Stimulated activated CD4-positive, alpha-beta T cell treated with anti-CD3 and anti-CD28 coated beads, Interleukin-4, amount 100 ng/mL, for 24 hours (primary cell): Measurements from ENCODE around the gene RPL22.

ENCODE experiments used
- DNase-seq: peaks from one replicate; pipeline ENCODE4 v3.0.0-alpha.2; 2020

RPL22 gene

GRCh38 chr1:6200188-6200809 is 904 bp upstream of the RPL22 start:
- no peak for DNase-seq

- peak; percentile 49 for DNase-seq
Observed at GRCh38 chr1:6198646-6199297, 623 bp downstream of the RPL22 start.

- DNase-seq: no peak
Observed at GRCh38 chr1:6197746-6198427, 1.5 kb downstream of the RPL22 start.

GRCh38 chr1:6191968-6192367 is 7.4 kb downstream of the RPL22 start:
- no peak for DNase-seq

- no peak for DNase-seq
Observed at GRCh38 chr1:6188466-6188865, 10.9 kb downstream of the RPL22 start.

- DNase-seq: peak; percentile 35
Observed at GRCh38 chr1:6185635-6186382, 13.6 kb downstream of the RPL22 start.

GRCh38 chr1:6185151-6185550 is 14.2 kb downstream of the RPL22 start:
- DNase-seq: no peak

GRCh38 chr1:6184083-6184783 is 15.2 kb downstream of the RPL22 start:
- no peak for DNase-seq

GRCh38 chr1:6183520-6183989 is 15.8 kb downstream of the RPL22 start:
- no peak for DNase-seq

GRCh38 chr1:6181347-6181770 is 18.0 kb downstream of the RPL22 start:
- no peak for DNase-seq

- no peak for DNase-seq
Observed at GRCh38 chr1:6180707-6181311, 18.6 kb downstream of the RPL22 start.

- DNase-seq: no peak
Observed at GRCh38 chr1:6180268-6180706, 19.1 kb downstream of the RPL22 start, which contains the start of gene CHD5. Gene CHD5, minus strand, starts transcription at chr1:6180321. Its CDS starts 298 bp downstream, at chr1:6180023.

GRCh38 chr1:6179564-6180175 is 19.7 kb downstream of the RPL22 start:
- no peak for DNase-seq

- DNase-seq: no peak
Observed at GRCh38 chr1:6178751-6179563, 20.4 kb downstream of the RPL22 start.

GRCh38 chr1:6177681-6178380 is 21.6 kb downstream of the RPL22 start:
- no peak for DNase-seq

- DNase-seq: no peak
Observed at GRCh38 chr1:6176779-6177178, 22.6 kb downstream of the RPL22 start.

GRCh38 chr1:6175411-6175828 is 24.0 kb downstream of the RPL22 start:
- no peak for DNase-seq

- DNase-seq: no peak
Observed at GRCh38 chr1:6174621-6175410, 24.6 kb downstream of the RPL22 start.

- DNase-seq: no peak
Observed at GRCh38 chr1:6172549-6172948, 26.8 kb downstream of the RPL22 start.
